Body of pancreas (tissue), 4 donors: Measurements from ENCODE around the gene IFT80. TPM values are rescaled to one million over a fixed set of nuclear protein-coding genes. Genes with fewer than 3 reads are reported as not detected.
"Not testable (repeated sequence)": the region's sequence is repeated elsewhere in the genome, so short reads cannot be mapped to it uniquely, and the experiment has no call there.

Source experiments
- ATAC-seq: fragments of 150-250 bp; one replicate; pipeline ENCODE4 v1.9.1; 2016
- DNase-seq, 4 donors: peaks; one replicate each; pipeline ENCODE4 v3.0.0-alpha.2; 2019
- H3K27ac ChIP-seq, 4 donors: fragments of 200-600 bp; sonication (generic); 1 replicate in 3 of 4; 2 replicates in 1 of 4; pipeline versions ENCODE4 v1.5.1 to v1.6.1; 2016 to 2019; ENCODE audit warnings: mild to moderate bottlenecking in 1 of 4, mixed read lengths in 1 of 4, moderate library complexity in 1 of 4
- H3K27me3 ChIP-seq, 2 donors: fragments of 200-600 bp; sonication (generic); one replicate each; pipeline ENCODE4 v1.6.0; 2016; ENCODE audit warnings: mild to moderate bottlenecking in 1 of 2
- H3K36me3 ChIP-seq, 2 donors: fragments of 200-600 bp; sonication (generic); replicated peaks in 1 of 2; 2 replicates each; pipeline ENCODE4 v1.5.1; 2016; ENCODE audit warnings: low read depth in 2 of 2; ENCODE audit not compliant: insufficient read depth in 1 of 2
- H3K4me1 ChIP-seq: fragments of 200-600 bp; sonication (generic); one replicate; pipeline ENCODE4 v1.6.0; 2016
- H3K4me3 ChIP-seq, 2 donors: fragments of 200-600 bp; sonication (generic); 1 replicate in 1 of 2; 2 replicates in 1 of 2; pipeline ENCODE4 v1.5.1; 2016 to 2019
- H3K9me3 ChIP-seq, 3 donors: fragments of 200-600 bp; sonication (generic); 1 replicate in 2 of 3; 2 replicates in 1 of 3; pipeline ENCODE4 v1.5.1; 2016
- POLR2A ChIP-seq, 3 donors: fragments of 450-650 bp; IDR thresholded peaks; one replicate each; pipeline ENCODE4 v1.6.1; 2016; ENCODE audit warnings: antibody characterized with exemption in 3 of 3, mild to moderate bottlenecking in 2 of 3
- WGBS, 2 donors: methylation state at CpG; one replicate each; pipeline ENCODE4 v1.1.5; 2017; 5-methylcytosine and 5-hydroxymethylcytosine counted together
- intact Hi-C: fragments of 100-400 bp; cut with DNase I; formaldehyde crosslinking; loops from one replicate; pipeline ENCODE4 v1.15.1; 2023
- total RNA-seq, 2 donors: library from RNA; depleted of rRNA; stranded (reverse); fragments of >200 nt; gene quantifications; one replicate each; pipeline ENCODE4 v1.1.0, GENCODE V29; 2016
- TF ChIP-seq, protein P1 (sequence below), 7 experiments: fragments of 450-650 bp in 4 of 7; fragments of 200-600 bp in 3 of 7; sonication (generic) in 3 of 7; IDR thresholded peaks; one replicate each; pipeline ENCODE4 v1.5.1; 2016 to 2019; ENCODE audit warnings: antibody characterized with exemption in 7 of 7

IFT80 gene
- total RNA-seq, 2 donors from 2014 or later, result 15.5 to 31.6 TPM

DNA sequence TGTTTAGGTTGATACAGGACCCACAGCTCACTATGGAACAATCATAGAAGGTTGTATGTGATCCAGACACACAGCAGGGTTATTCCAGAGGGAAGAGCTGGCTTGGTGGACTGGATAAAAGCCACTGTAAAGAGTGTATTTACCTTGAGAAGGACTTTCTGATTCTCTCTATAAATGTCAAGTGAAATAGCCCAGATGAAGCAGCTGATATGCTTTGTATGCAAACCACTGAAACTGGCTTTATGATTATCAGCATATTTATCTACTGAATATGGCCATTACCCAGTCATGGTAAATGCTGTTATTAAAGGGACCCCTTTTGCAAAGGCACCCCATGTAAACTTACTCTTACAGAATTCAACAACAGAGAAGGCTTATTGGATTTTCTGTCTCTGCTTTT, 145.7 kb downstream of the IFT80 start:
- Histone ChIP-seq H3K27ac (no peak overlapping the region), H3K27me3 (no peaks in the 10 kb centered on the region), H3K4me1 (no peaks in the 10 kb centered on the region), H3K4me3 (no peak overlapping the region), H3K9me3 (no peaks in the 10 kb centered on the region), H3K36me3 (no peaks in the 10 kb centered on the region)
- no peak for ATAC-seq
- no peak for DNase-seq
- TF ChIP-seq POLR2A (IDR thresholded peaks at IDR 0.05), result no peak
- TF ChIP-seq, protein P1, sequence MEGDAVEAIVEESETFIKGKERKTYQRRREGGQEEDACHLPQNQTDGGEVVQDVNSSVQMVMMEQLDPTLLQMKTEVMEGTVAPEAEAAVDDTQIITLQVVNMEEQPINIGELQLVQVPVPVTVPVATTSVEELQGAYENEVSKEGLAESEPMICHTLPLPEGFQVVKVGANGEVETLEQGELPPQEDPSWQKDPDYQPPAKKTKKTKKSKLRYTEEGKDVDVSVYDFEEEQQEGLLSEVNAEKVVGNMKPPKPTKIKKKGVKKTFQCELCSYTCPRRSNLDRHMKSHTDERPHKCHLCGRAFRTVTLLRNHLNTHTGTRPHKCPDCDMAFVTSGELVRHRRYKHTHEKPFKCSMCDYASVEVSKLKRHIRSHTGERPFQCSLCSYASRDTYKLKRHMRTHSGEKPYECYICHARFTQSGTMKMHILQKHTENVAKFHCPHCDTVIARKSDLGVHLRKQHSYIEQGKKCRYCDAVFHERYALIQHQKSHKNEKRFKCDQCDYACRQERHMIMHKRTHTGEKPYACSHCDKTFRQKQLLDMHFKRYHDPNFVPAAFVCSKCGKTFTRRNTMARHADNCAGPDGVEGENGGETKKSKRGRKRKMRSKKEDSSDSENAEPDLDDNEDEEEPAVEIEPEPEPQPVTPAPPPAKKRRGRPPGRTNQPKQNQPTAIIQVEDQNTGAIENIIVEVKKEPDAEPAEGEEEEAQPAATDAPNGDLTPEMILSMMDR (IDR thresholded peaks at IDR 0.05), result no peak
- intact Hi-C loops, result no loop called here

DNA sequence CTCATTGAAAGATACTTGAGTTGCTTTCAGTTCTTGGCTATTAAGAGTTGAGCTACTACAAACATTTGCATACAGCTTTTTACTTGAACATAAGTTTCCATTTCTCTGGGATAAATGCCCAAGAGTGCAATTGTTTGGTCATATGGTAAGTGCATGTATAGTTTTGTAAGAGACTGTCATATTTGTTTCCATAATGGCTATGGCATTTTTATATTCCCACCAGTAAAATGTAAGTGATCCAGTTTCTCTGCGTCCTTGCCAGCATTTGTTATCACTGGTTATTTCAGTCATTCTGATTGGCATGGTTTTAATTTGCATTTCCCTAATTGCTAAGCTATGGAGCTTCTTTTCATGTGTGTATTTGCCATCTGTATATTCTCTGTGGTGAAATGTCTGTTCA, 151.3 kb downstream of the IFT80 start:
- no peaks in the 10 kb centered on the region for H3K4me1 ChIP-seq
- no peaks in the 10 kb centered on the region for H3K9me3 ChIP-seq
- no peak overlapping the region for H3K4me3 ChIP-seq
- no peak overlapping the region for H3K27ac ChIP-seq
- WGBS, 2 donors, result 62 to 79% methylated on average over 1 of the region's 1 CpG
- intact Hi-C loops, result no loop called here
- no peaks in the 10 kb centered on the region for H3K27me3 ChIP-seq
- TF ChIP-seq POLR2A (IDR thresholded peaks at IDR 0.05), result no peak
- TF ChIP-seq, protein P1 (IDR thresholded peaks at IDR 0.05), result no peak
- ATAC-seq (no peak), DNase-seq (no peak)
- H3K36me3 ChIP-seq, result no peaks in the 10 kb centered on the region

DNA sequence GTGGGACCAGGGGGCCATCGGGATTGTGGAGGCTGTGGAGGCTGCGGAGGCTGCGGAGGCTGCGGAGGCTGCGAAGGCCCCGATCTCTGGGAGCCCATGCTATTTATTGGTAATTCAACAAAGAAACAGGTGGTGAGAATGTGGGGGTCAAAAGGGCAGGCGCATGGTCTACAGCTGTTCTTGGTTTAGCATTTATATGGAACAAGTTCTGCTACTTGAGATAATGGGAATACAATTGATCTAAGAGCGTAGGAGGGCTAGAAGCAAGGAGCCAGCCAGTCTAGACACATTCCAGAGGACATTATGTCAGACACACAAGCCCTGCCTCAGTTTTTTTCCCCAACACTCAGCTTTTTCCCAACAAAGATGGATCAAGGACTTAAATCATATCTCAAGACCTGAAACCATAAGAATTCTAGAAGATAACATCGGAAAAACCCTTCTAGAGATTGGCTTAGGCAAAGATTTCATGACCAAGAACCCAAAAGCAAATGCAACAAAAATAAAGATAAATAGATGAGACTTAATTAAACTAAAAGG, 153.7 kb downstream of the IFT80 start:
- Histone ChIP-seq H3K9me3 (no peaks in the 10 kb centered on the region), H3K27me3 (no peaks in the 10 kb centered on the region), H3K4me3 (no peak overlapping the region), H3K36me3 (no peaks in the 10 kb centered on the region), H3K27ac (no peak overlapping the region), H3K4me1 (no peaks in the 10 kb centered on the region)
- TF ChIP-seq, protein P1 (IDR thresholded peaks at IDR 0.05), result no peak
- no peak for TF ChIP-seq POLR2A (IDR thresholded peaks at IDR 0.05)
- ATAC-seq (no peak), DNase-seq (no peak)
- WGBS, 2 donors, result 90 to 93% methylated on average over 9 of the region's 9 CpGs
- intact Hi-C loops, result no loop called here

DNA sequence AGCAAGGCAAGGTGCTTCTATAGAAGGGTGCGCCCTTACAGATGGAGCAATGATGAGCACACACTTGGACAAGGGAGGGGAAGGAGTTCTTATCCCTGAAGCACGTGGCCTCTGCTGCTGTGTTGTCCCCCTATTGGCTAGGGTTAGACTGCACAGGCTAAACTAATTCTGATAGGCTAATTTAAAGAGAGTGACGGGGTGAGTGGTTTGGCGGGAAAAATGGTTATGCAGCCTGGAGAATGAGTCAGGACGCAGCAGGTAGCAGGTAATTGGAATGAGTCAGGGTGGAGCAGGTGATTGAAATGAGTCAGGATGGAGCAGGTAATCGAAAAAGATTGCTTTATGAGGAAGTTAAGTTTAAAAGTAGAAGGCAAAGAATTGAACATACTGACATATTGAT, 158.3 kb downstream of the IFT80 start:
- DNase-seq, ATAC-seq, H3K4me1 ChIP-seq, intact Hi-C loops, H3K9me3 ChIP-seq, H3K4me3 ChIP-seq, H3K36me3 ChIP-seq, H3K27ac ChIP-seq, H3K27me3 ChIP-seq: not testable (repeated sequence)
- 82 to 86% methylated on average over 6 of the region's 6 CpGs for WGBS, 2 donors

DNA sequence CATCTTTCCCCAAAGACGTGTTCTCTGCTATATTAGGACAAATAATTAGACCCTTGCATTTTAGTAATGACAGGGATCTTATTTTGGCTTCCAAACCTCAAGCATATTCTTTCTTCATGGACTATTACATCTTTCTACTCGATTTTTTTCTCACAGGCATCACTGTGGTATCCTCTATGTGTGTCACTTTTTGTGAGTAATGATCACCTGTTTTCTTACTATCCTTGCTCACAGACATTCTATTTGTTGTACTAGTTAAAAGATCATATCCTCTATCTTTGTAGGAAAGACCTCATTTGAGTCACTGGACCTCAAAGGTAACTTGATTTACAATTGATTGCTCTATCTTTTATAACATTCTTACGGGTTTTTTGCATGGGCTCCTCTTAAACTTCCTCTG, 167.0 kb downstream of the IFT80 start:
- H3K4me3 ChIP-seq, result no peak overlapping the region
- no peaks in the 10 kb centered on the region for H3K4me1 ChIP-seq
- intact Hi-C loops, result no loop called here
- TF ChIP-seq, protein P1 (IDR thresholded peaks at IDR 0.05), result no peak
- no peak for TF ChIP-seq POLR2A (IDR thresholded peaks at IDR 0.05)
- 51 to 56% methylated on average over 3 of the region's 3 CpGs for WGBS, 2 donors
- DNase-seq, result no peak
- no peak for ATAC-seq
- H3K27ac ChIP-seq, result no peak overlapping the region
- H3K27me3 ChIP-seq, result peaks cover 0 to 8% of the 10 kb centered on the region in 2 donors
- H3K9me3 ChIP-seq, result no peaks in the 10 kb centered on the region
- no peaks in the 10 kb centered on the region for H3K36me3 ChIP-seq
